ENCODE results near the gene EIF2S1.

The EIF2S1 gene

GRCh38 chr14:67429510-67430205 is 69.5 kb downstream of the EIF2S1 start:
- peaks cover 4% of the 10 kb centered on the region for H3K27me3 ChIP-seq (replicated peaks)
- H3K27ac ChIP-seq = no peak overlapping the region
- TF ChIP-seq, protein P1, sequence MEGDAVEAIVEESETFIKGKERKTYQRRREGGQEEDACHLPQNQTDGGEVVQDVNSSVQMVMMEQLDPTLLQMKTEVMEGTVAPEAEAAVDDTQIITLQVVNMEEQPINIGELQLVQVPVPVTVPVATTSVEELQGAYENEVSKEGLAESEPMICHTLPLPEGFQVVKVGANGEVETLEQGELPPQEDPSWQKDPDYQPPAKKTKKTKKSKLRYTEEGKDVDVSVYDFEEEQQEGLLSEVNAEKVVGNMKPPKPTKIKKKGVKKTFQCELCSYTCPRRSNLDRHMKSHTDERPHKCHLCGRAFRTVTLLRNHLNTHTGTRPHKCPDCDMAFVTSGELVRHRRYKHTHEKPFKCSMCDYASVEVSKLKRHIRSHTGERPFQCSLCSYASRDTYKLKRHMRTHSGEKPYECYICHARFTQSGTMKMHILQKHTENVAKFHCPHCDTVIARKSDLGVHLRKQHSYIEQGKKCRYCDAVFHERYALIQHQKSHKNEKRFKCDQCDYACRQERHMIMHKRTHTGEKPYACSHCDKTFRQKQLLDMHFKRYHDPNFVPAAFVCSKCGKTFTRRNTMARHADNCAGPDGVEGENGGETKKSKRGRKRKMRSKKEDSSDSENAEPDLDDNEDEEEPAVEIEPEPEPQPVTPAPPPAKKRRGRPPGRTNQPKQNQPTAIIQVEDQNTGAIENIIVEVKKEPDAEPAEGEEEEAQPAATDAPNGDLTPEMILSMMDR (IDR thresholded peaks at IDR 0.05; ENCODE audit: low read depth, low read length, missing control alignments) = no peak
- in situ Hi-C loops (cut with HindIII; ENCODE audit: low pct_ligation_motif_present, low sequenced_read_pairs) = no loop called here
- no peaks in the 10 kb centered on the region for H3K36me3 ChIP-seq (replicated peaks)
- H3K4me3 ChIP-seq (ENCODE audit: low read depth, low read length) = no peak overlapping the region
- no peak for DNase-seq

GRCh38 chr14:67432050-67432564 is 72.0 kb downstream of the EIF2S1 start:
- Histone ChIP-seq H3K27ac (no peak overlapping the region), H3K27me3 (replicated peaks) (peaks cover 4% of the 10 kb centered on the region), H3K4me3 (ENCODE audit: low read depth, low read length) (no peak overlapping the region), H3K36me3 (replicated peaks) (no peaks in the 10 kb centered on the region)
- in situ Hi-C loops (cut with HindIII; ENCODE audit: low pct_ligation_motif_present, low sequenced_read_pairs) = no loop called here
- no peak for DNase-seq
- TF ChIP-seq, protein P1 (IDR thresholded peaks at IDR 0.05; ENCODE audit: low read depth, low read length, missing control alignments) = no peak

DNA sequence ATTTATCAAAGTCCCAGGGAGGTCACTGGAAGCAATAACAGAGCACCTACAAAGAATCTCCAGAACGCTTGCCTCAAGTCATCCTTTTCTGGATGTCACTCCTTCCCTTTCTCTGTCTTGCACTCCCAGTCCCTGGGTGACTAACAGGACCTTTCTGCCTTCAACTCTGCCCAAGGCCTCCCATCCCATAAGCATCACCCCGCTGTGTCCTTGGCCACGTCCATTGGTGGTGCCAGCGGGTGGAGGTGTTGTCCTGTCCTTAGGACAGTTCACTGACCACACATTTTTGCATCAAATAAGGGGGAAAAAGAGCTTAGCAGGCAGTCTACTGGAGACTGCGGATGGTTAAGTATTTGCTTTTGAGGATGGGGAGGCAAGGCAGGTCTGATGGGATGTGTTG is 75.5 kb downstream of the EIF2S1 start:
- Histone ChIP-seq H3K27me3 (replicated peaks) (peaks cover 4% of the 10 kb centered on the region), H3K27ac (no peak overlapping the region), H3K4me3 (ENCODE audit: low read depth, low read length) (no peak overlapping the region), H3K36me3 (replicated peaks) (no peaks in the 10 kb centered on the region)
- no peak for DNase-seq
- TF ChIP-seq, protein P1 (IDR thresholded peaks at IDR 0.05; ENCODE audit: low read depth, low read length, missing control alignments) = no peak
- in situ Hi-C loops (cut with HindIII; ENCODE audit: low pct_ligation_motif_present, low sequenced_read_pairs) = no loop called here

Data from brain microvascular endothelial cell (primary cell).